Natural killer cell (primary cell): ENCODE measurements around the gene PPP1R12B. TPM values are rescaled to one million over a fixed set of nuclear protein-coding genes. Genes with fewer than 3 reads are reported as not detected.
"Not testable (repeated sequence)": the region's sequence is repeated elsewhere in the genome, so short reads cannot be mapped to it uniquely, and the experiment has no call there.

ENCODE experiments used
- ATAC-seq, 3 donors: fragments of 150-1000 bp in 2 of 3; fragments of 200-7000 bp in 1 of 3; cut with Tn5 transposase; 1 replicate in 1 of 3; 2 replicates in 2 of 3; pipeline ENCODE4 v1.10.0; 2021; ENCODE audit warnings: mild to moderate bottlenecking in 2 of 3, moderate library complexity in 2 of 3
- DNase-seq, 2 donors: peaks; one replicate each; pipeline versions ENCODE4 v3.0.0 to v3.0.0-alpha.2; 2013 to 2021; ENCODE audit warnings: mixed read lengths in 1 of 2
- H3K27ac ChIP-seq: one replicate; pipeline ENCODE4 v1.5.1; 2013; ENCODE audit warnings: mild to moderate bottlenecking, low read length
- H3K27me3 ChIP-seq: one replicate; pipeline ENCODE4 v1.6.1; 2013; ENCODE audit warnings: low read length; ENCODE audit not compliant: control insufficient read depth, insufficient read depth
- H3K36me3 ChIP-seq: one replicate; pipeline ENCODE4 v1.6.1; 2013; ENCODE audit warnings: low read length; ENCODE audit not compliant: control insufficient read depth, insufficient read depth
- H3K4me1 ChIP-seq: one replicate; pipeline ENCODE4 v1.6.1; 2013; ENCODE audit warnings: low read length; ENCODE audit not compliant: control insufficient read depth, insufficient read depth
- H3K4me3 ChIP-seq: one replicate; pipeline ENCODE4 v1.5.1; 2013; ENCODE audit warnings: low read length
- H3K9me3 ChIP-seq: one replicate; pipeline ENCODE4 v1.6.1; 2013; ENCODE audit warnings: low read length; ENCODE audit not compliant: control insufficient read depth, insufficient read depth
- H3K27ac Mint-ChIP-seq, 2 donors: one replicate each; pipeline ENCODE4 v1.8.0; 2022; ENCODE audit warnings: mild to moderate bottlenecking in 2 of 2, mixed read lengths in 2 of 2, moderate library complexity in 1 of 2
- H3K27me3 Mint-ChIP-seq, 2 donors: one replicate each; pipeline ENCODE4 v1.8.0; 2022; ENCODE audit warnings: low read depth in 2 of 2, mixed read lengths in 2 of 2
- H3K36me3 Mint-ChIP-seq: one replicate; pipeline ENCODE4 v1.8.0; 2022; ENCODE audit warnings: mixed read lengths
- H3K4me1 Mint-ChIP-seq, 2 donors: one replicate each; pipeline ENCODE4 v1.8.0; 2022; ENCODE audit warnings: mixed read lengths in 2 of 2
- H3K4me3 Mint-ChIP-seq: one replicate; pipeline ENCODE4 v1.8.0; 2022; ENCODE audit warnings: mild to moderate bottlenecking, moderate library complexity, mixed read lengths
- H3K9me3 Mint-ChIP-seq, 2 donors: one replicate each; pipeline ENCODE4 v1.8.0; 2022; ENCODE audit warnings: mixed read lengths in 2 of 2
- WGBS: methylation state at CpG from one replicate; pipeline ENCODE4 v1.1.7; 2013; ENCODE audit warnings: missing lambda C conversion rate; ENCODE audit not compliant: insufficient coverage; 5-methylcytosine and 5-hydroxymethylcytosine counted together
- intact Hi-C: fragments of 100-400 bp; cut with micrococcal nuclease; formaldehyde crosslinking; loops from one replicate; pipeline ENCODE4 v1.14.2; 2022
- total RNA-seq, 4 donors: library from RNA; stranded (reverse); fragments of 120-200 nt in 1 of 4; gene quantifications; one replicate each; pipeline versions ENCODE4 v1.2.3 to v1.2.4, GENCODE V29; 2013 to 2022
- TF ChIP-seq, protein P1 (sequence below): fragments of 200-600 bp; IDR thresholded peaks from one replicate; pipeline ENCODE4 v1.8.0; 2022; ENCODE audit warnings: antibody characterized with exemption

The PPP1R12B gene
- total RNA-seq, 3 donors from 2014 or later (not counting 1 experiment from before 2014, with no cell fraction given) = 27.8 to 47.5 (median 46.5) TPM

DNA sequence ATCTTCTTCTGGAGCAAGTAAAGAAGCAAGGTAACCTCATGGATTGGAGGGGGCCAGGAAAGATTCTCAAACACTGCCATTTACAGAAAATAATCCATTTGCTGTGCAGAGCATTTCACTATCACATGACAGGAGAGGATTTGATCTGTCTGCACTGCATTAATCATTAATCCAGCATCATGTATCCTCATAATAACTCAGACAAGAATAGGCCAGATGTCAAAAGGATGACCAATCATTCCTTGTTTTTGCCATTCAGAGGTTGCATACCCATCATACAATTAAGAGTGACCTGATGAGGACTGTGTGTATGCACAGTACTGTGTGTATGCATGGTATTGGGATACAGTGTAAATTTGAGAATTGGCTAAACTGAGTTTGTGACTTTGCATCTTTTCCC, 74.2 kb downstream of the PPP1R12B start:
- DNase-seq, ATAC-seq, H3K27me3 Mint-ChIP-seq, H3K9me3 ChIP-seq, H3K9me3 Mint-ChIP-seq, H3K4me1 Mint-ChIP-seq, H3K4me3 Mint-ChIP-seq, intact Hi-C loops, H3K27me3 ChIP-seq, H3K36me3 ChIP-seq, H3K4me1 ChIP-seq, H3K36me3 Mint-ChIP-seq, H3K27ac ChIP-seq, H3K4me3 ChIP-seq, H3K27ac Mint-ChIP-seq: not testable (repeated sequence)

GRCh38 chr1:202424260-202424659, 75.8 kb downstream of the PPP1R12B start:
- H3K4me3 ChIP-seq, H3K9me3 Mint-ChIP-seq, ATAC-seq, H3K9me3 ChIP-seq, intact Hi-C loops, H3K36me3 ChIP-seq, H3K27me3 ChIP-seq, H3K4me1 ChIP-seq, H3K4me1 Mint-ChIP-seq, H3K4me3 Mint-ChIP-seq, H3K27me3 Mint-ChIP-seq, H3K27ac Mint-ChIP-seq, H3K27ac ChIP-seq, DNase-seq, H3K36me3 Mint-ChIP-seq: not testable (repeated sequence)
- 98% methylated on average over 5 of the region's 5 CpGs for WGBS

DNA sequence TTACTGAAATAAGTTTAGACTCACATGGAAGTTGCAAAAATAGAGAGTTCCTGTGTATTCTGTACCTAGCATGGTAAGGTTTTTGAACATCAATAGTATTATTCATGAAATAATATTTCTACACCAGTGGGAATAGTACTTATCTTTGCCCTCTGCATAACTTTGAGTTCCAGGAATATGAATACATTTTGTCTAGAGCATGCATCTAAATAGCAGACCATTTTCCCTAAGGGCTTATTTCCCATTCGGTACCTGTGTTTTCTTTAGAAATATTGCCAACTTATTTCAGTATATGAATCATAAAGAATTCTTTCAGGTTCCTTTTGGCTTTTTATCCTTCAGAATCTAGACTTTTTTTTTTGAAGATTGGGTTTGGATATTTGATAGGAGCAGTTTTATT, 81.6 kb downstream of the PPP1R12B start:
- intact Hi-C loops, H3K9me3 ChIP-seq, H3K4me3 ChIP-seq, DNase-seq, H3K4me1 Mint-ChIP-seq, H3K4me1 ChIP-seq, H3K27ac Mint-ChIP-seq, H3K4me3 Mint-ChIP-seq, ATAC-seq, H3K9me3 Mint-ChIP-seq, H3K27me3 Mint-ChIP-seq, H3K27ac ChIP-seq, H3K27me3 ChIP-seq: not testable (repeated sequence)
- H3K36me3 Mint-ChIP-seq = peaks cover 21% of the 10 kb centered on the region
- H3K36me3 ChIP-seq = peaks cover 15% of the 10 kb centered on the region
- no CpG with 5 or more reads among the region's 1 CpG for WGBS

GRCh38 chr1:202432338-202432737, 83.8 kb downstream of the PPP1R12B start:
- intact Hi-C loops, H3K4me1 ChIP-seq, H3K4me3 ChIP-seq, H3K4me1 Mint-ChIP-seq, H3K9me3 Mint-ChIP-seq, H3K27ac Mint-ChIP-seq, H3K27me3 Mint-ChIP-seq, H3K4me3 Mint-ChIP-seq, H3K27me3 ChIP-seq, ATAC-seq, H3K27ac ChIP-seq, H3K9me3 ChIP-seq, DNase-seq: not testable (repeated sequence)
- H3K36me3 Mint-ChIP-seq = peaks cover 21% of the 10 kb centered on the region
- 100% methylated on average over 2 of the region's 2 CpGs for WGBS
- peaks cover 17% of the 10 kb centered on the region for H3K36me3 ChIP-seq

DNA sequence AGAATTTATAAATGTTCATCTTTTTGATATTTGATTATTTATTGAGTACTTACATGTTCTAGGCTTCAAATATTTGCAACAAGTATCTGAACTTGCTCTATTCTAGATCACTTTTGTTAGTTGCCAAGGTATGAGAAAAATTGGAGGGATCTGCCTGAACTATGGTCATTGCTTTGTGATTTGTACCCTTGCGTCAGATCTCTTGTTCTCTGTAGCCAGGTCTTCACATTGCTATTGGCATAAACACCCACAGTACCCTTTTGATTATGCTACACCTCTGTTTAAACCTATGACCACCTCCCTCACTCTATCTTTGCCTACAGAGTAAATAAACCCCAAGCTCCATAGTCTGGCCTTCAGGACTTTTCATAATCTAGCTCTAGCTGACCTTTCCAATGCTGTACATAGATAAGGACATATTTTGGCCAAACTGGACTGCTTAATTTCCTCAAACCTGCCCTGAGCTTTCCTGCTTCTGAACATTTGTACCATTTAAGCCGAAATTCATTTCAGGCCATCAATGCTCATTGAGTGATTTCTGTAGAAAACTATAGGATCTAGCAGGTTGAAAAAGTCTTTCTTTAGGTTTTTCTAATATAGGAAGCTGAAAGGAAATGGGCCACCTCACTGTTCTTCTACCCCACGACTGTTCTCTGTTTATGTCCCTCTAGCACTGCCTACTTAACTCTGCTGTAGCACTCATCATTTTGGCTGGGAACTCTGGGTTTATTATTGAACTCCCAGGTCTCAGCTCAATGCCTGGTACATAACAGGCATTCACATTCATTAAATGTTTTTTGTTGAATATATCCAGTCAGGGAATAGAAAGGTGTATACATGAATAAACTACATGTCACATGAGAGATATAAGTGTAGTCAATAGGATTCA, 84.9 kb downstream of the PPP1R12B start:
- H3K27me3 ChIP-seq = no peaks in the 10 kb centered on the region
- H3K9me3 ChIP-seq = no peaks in the 10 kb centered on the region
- Mint-ChIP-seq H3K36me3 (peaks cover 21% of the 10 kb centered on the region), H3K4me1 (no peaks in the 10 kb centered on the region), H3K27ac (no peak overlapping the region), H3K4me3 (no peak overlapping the region), H3K27me3 (no peaks in the 10 kb centered on the region), H3K9me3 (no peaks in the 10 kb centered on the region)
- H3K27ac ChIP-seq = no peak overlapping the region
- intact Hi-C loops = no loop called here
- no peak overlapping the region for H3K4me3 ChIP-seq
- WGBS = 85% methylated on average over 2 of the region's 3 CpGs
- DNase-seq = no peak
- peaks cover 22% of the 10 kb centered on the region for H3K36me3 ChIP-seq
- no peak for ATAC-seq
- TF ChIP-seq, protein P1, sequence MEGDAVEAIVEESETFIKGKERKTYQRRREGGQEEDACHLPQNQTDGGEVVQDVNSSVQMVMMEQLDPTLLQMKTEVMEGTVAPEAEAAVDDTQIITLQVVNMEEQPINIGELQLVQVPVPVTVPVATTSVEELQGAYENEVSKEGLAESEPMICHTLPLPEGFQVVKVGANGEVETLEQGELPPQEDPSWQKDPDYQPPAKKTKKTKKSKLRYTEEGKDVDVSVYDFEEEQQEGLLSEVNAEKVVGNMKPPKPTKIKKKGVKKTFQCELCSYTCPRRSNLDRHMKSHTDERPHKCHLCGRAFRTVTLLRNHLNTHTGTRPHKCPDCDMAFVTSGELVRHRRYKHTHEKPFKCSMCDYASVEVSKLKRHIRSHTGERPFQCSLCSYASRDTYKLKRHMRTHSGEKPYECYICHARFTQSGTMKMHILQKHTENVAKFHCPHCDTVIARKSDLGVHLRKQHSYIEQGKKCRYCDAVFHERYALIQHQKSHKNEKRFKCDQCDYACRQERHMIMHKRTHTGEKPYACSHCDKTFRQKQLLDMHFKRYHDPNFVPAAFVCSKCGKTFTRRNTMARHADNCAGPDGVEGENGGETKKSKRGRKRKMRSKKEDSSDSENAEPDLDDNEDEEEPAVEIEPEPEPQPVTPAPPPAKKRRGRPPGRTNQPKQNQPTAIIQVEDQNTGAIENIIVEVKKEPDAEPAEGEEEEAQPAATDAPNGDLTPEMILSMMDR = no peak
- H3K4me1 ChIP-seq = no peaks in the 10 kb centered on the region
